Small intestine (tissue), 7 donors: Measurements from ENCODE around the gene TAP2. TPM values are rescaled to one million over a fixed set of nuclear protein-coding genes. Genes with fewer than 3 reads are reported as not detected.

Experiments used
- DNase-seq, 2 donors: peaks; one replicate each; pipeline versions ENCODE4 v3.0.0 to v3.0.0-alpha.2; 2013
- FAIRE-seq: peaks from 2 replicates; lab custom pipeline; 2012; peaks lifted over from hg19 to GRCh38; lab: Jason Lieb, UNC
- H3K27ac ChIP-seq, 3 donors: one replicate each; pipeline ENCODE4 v1.5.1; 2013; ENCODE audit warnings: low read length in 2 of 3, mild to moderate bottlenecking in 2 of 3, control low read depth in 1 of 3, inconsistent platforms in 1 of 3, low read depth in 1 of 3, moderate library complexity in 1 of 3
- H3K27me3 ChIP-seq, 3 donors: one replicate each; pipeline ENCODE4 v1.6.1; 2013; ENCODE audit warnings: low read length in 3 of 3, inconsistent platforms in 1 of 3; ENCODE audit not compliant: control insufficient read depth in 3 of 3, insufficient read depth in 3 of 3
- H3K36me3 ChIP-seq, 3 donors: one replicate each; pipeline ENCODE4 v1.6.1; 2013; ENCODE audit warnings: low read length in 3 of 3, inconsistent platforms in 1 of 3, low read depth in 1 of 3, mild to moderate bottlenecking in 1 of 3, moderate library complexity in 1 of 3; ENCODE audit not compliant: control insufficient read depth in 3 of 3, insufficient read depth in 2 of 3
- H3K4me1 ChIP-seq, 3 donors: one replicate each; pipeline ENCODE4 v1.6.1; 2013; ENCODE audit warnings: low read length in 2 of 3, inconsistent platforms in 1 of 3, low read depth in 1 of 3, mild to moderate bottlenecking in 1 of 3, moderate library complexity in 1 of 3; ENCODE audit not compliant: control insufficient read depth in 3 of 3, insufficient read depth in 2 of 3
- H3K4me3 ChIP-seq, 3 donors: one replicate each; pipeline ENCODE4 v1.5.1; 2013; ENCODE audit warnings: low read length in 3 of 3, control low read depth in 1 of 3, inconsistent platforms in 1 of 3, low read depth in 1 of 3, mild to moderate bottlenecking in 1 of 3, moderate library complexity in 1 of 3
- H3K9me3 ChIP-seq, 2 donors: one replicate each; pipeline ENCODE4 v1.6.1; 2013; ENCODE audit warnings: low read depth in 1 of 2, low read length in 1 of 2; ENCODE audit not compliant: control insufficient read depth in 2 of 2, insufficient read depth in 1 of 2
- WGBS, 3 donors: extraction: QIAGEN DNeasy Blood & Tissue Kit; methylation state at CpG; one replicate each; pipeline ENCODE4 v1.1.7; 2013; 5-methylcytosine and 5-hydroxymethylcytosine counted together
- polyA plus RNA-seq, 4 donors: library from polyadenylated mRNA; stranded (reverse) in 3 of 4; unstranded in 1 of 4; fragments of 200-250 nt in 3 of 4; fragments of 120-200 nt in 1 of 4; gene quantifications; one replicate each; pipeline versions ENCODE4 v1.2.1 to v1.2.3, GENCODE V29; 2013
- donor health status: healthy with polysubstance abuse.
- donor health status: control.
- donor health status: control.
- donor health status: Bipolar disorder and iron deficiency.
- donor health status: healthy.

TAP2 gene
- polyA plus RNA-seq, 4 donors, result 12.9 to 51.5 (median 20.8) TPM

DNA sequence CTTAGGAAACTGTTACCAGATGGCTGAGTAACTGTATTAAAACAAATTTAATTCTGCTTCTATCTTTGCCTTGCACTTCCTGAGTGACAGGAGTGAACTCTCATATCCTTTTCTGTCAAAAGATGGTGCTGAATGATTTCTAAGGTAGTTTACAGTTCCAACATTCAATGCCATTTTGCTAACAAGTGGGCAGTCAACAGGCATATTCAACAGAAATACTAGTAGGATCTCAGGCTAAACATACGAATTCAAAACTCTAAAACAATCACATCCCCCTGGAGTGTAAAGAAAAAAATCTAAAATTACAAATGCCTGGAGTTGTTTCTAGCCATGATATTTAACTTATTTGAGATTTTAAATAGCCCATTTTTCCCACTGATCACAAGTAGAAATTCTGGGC lies 22.1 kb upstream of the TAP2 start:
- peaks cover 2 to 6% (median 4%) of the 10 kb centered on the region in 3 donors for H3K4me1 ChIP-seq
- peaks cover 0 to 26% (median 0%) of the 10 kb centered on the region in 3 donors for H3K27me3 ChIP-seq
- FAIRE-seq (no peak), DNase-seq (no peak)
- peaks cover 0 to 14% (median 10%) of the 10 kb centered on the region in 3 donors for H3K36me3 ChIP-seq
- no peaks in the 10 kb centered on the region for H3K9me3 ChIP-seq
- 77 to 83% (median 79%) methylated on average over 1 of the region's 1 CpG for WGBS, 3 donors
- no peak overlapping the region for H3K27ac ChIP-seq
- no peak overlapping the region for H3K4me3 ChIP-seq

- Histone ChIP-seq H3K27me3 (peaks cover 0 to 14% (median 0%) of the 10 kb centered on the region in 3 donors), H3K36me3 (peaks cover 0 to 14% (median 10%) of the 10 kb centered on the region in 3 donors), H3K4me3 (no peak overlapping the region), H3K4me1 (peaks cover 2 to 9% (median 7%) of the 10 kb centered on the region in 3 donors), H3K9me3 (no peaks in the 10 kb centered on the region), H3K27ac (no peak overlapping the region)
- WGBS, 3 donors, result 85 to 93% (median 93%) methylated on average over 5 of the region's 5 CpGs
- no peak for FAIRE-seq
- DNase-seq, result no peak
Observed at GRCh38 chr6:32858194-32858593, 19.7 kb upstream of the TAP2 start.

- H3K4me1 ChIP-seq, result peaks cover 2 to 15% (median 7%) of the 10 kb centered on the region in 3 donors
- FAIRE-seq (no peak), DNase-seq (no peak)
- H3K27me3 ChIP-seq, result peaks cover 0 to 14% (median 0%) of the 10 kb centered on the region in 3 donors
- peaks cover 0 to 14% (median 10%) of the 10 kb centered on the region in 3 donors for H3K36me3 ChIP-seq
- 76 to 82% (median 78%) methylated on average over 14 of the region's 14 CpGs for WGBS, 3 donors
- H3K9me3 ChIP-seq, result no peaks in the 10 kb centered on the region
- no peak overlapping the region for H3K4me3 ChIP-seq
- H3K27ac ChIP-seq, result no peak overlapping the region
Observed at GRCh38 chr6:32857156-32857891, 18.8 kb upstream of the TAP2 start.

GRCh38 chr6:32855467-32856174 lies 17.1 kb upstream of the TAP2 start:
- H3K27me3 ChIP-seq, result peaks cover 0 to 13% (median 0%) of the 10 kb centered on the region in 3 donors
- peak overlapping the region in 2 of 3 donors; percentile 24 to 51 for H3K27ac ChIP-seq
- peaks cover 6 to 16% (median 13%) of the 10 kb centered on the region in 3 donors for H3K4me1 ChIP-seq
- H3K36me3 ChIP-seq, result peaks cover 8 to 19% (median 16%) of the 10 kb centered on the region in 3 donors
- H3K9me3 ChIP-seq, result no peaks in the 10 kb centered on the region
- WGBS, 3 donors, result 56 to 72% (median 71%) methylated on average over 8 of the region's 8 CpGs
- FAIRE-seq, result no peak
- no peak for DNase-seq
- H3K4me3 ChIP-seq, result peak overlapping the region in 1 of 3 donors; percentile 93

DNA sequence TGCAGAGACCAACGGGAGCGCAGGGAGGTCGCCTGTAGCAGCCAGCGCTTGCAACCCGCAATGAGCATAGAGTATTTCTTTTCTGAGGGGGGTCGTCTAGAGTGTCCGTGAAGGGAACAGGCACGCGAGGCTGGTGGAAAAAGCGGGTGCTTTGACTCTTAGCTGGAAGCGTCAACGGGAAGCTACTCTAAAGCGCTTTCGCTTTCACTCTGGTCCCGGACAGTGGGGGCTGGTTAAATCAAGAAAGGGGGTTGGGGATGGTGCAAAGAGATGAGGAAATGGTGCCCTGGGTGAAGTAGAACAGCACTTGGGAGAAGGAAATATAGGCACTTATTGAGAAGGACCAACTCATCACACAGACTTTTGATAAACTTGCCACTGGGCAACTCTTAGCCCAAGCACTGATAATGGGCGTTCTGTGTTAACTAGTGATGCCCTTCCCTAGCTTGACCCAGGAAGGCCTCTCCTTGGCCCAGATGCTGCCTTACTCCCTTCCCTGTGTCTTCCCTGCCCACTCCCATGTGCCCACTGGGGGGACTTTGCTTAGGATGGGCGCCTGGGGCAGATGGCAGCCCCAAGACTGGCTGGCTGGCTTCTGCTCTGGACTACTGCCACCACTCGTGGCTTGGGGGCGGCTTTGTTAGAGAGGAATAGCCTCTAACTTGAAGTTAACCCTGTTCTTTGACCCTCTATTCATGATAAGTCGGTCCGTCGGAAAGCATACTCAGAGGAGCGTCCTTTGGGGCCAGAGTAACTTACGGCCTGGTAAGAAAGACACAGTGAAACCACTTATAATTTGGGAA lies 16.0 kb upstream of the TAP2 start:
- 1 to 5% (median 1%) methylated on average over 24 of the region's 24 CpGs for WGBS, 3 donors
- H3K36me3 ChIP-seq, result peaks cover 17 to 25% (median 19%) of the 10 kb centered on the region in 3 donors
- H3K4me3 ChIP-seq, result peak overlapping the region; percentile 93 to 100 (median 96)
- peak overlapping the region; percentile 97 to 100 (median 97) for H3K27ac ChIP-seq
- peaks cover 6 to 18% (median 16%) of the 10 kb centered on the region in 3 donors for H3K4me1 ChIP-seq
- H3K9me3 ChIP-seq, result no peaks in the 10 kb centered on the region
- peaks cover 0 to 13% (median 0%) of the 10 kb centered on the region in 3 donors for H3K27me3 ChIP-seq
- peak; percentile 74 to 83 for DNase-seq
- FAIRE-seq, result no peak

- no peaks in the 10 kb centered on the region for H3K9me3 ChIP-seq
- no peak for FAIRE-seq
- H3K36me3 ChIP-seq, result peaks cover 13 to 26% (median 21%) of the 10 kb centered on the region in 3 donors
- H3K4me1 ChIP-seq, result peaks cover 6 to 18% (median 16%) of the 10 kb centered on the region in 3 donors
- peaks cover 0 to 13% (median 0%) of the 10 kb centered on the region in 3 donors for H3K27me3 ChIP-seq
- peak within 1 kb of the TSS; percentile 93 to 100 (median 96) for H3K4me3 ChIP-seq
- WGBS, 3 donors, result 0% methylated on average over 60 to 68 of the region's 68 CpGs
- DNase-seq, result peak; percentile 96 to 98
- H3K27ac ChIP-seq, result peak within 1 kb of the TSS; percentile 97 to 100 (median 97)
Observed at GRCh38 chr6:32853541-32854375, 15.2 kb upstream of the TAP2 start, which contains the start of the genes PSMB9 and TAP1. Gene PSMB9, plus strand, starts transcription at chr6:32854192. Its CDS starts 38 bp downstream, at chr6:32854230. Gene TAP1, minus strand, starts transcription at chr6:32853704. Its CDS starts 68 bp downstream, at chr6:32853636.

- Histone ChIP-seq H3K4me1 (peaks cover 6 to 18% (median 16%) of the 10 kb centered on the region in 3 donors), H3K4me3 (peak overlapping the region; percentile 93 to 100 (median 96)), H3K36me3 (peaks cover 12 to 26% (median 25%) of the 10 kb centered on the region in 3 donors), H3K9me3 (no peaks in the 10 kb centered on the region), H3K27ac (peak overlapping the region; percentile 97 to 100 (median 97)), H3K27me3 (peaks cover 0 to 10% (median 0%) of the 10 kb centered on the region in 3 donors)
- 0 to 1% (median 0%) methylated on average over 35 to 41 of the region's 41 CpGs for WGBS, 3 donors
- FAIRE-seq (no peak), DNase-seq (peak in 1 of 2 donors; percentile 46)
Observed at GRCh38 chr6:32852844-32853540, 14.5 kb upstream of the TAP2 start.
